Epithelial cell of proximal tubule (primary cell): Measurements from ENCODE around the gene RIMBP2. TPM values are rescaled to one million over a fixed set of nuclear protein-coding genes. Genes with fewer than 3 reads are reported as not detected.

ENCODE experiments used
- DNase-seq: peaks from one replicate; pipeline ENCODE4 v3.0.0-alpha.2; 2011; ENCODE audit warnings: low read depth
- H3K4me3 ChIP-seq: 2 replicates; pipeline ENCODE4 v1.5.1; 2011; ENCODE audit warnings: low read depth, mild to moderate bottlenecking, low read length
- total RNA-seq: library from RNA; depleted of rRNA; stranded (reverse); fragments of >200 nt; gene quantifications from 2 replicates; pipeline ENCODE4 v1.2.3, GENCODE V29; 2015
- TF ChIP-seq, protein P1 (sequence below): conservative IDR thresholded peaks from 2 replicates; pipeline ENCODE4 v1.5.1; 2012; ENCODE audit warnings: low read depth, mild to moderate bottlenecking, low read length

RIMBP2 gene
- total RNA-seq, 1 donor from 2014 or later = 0.98 TPM

DNA sequence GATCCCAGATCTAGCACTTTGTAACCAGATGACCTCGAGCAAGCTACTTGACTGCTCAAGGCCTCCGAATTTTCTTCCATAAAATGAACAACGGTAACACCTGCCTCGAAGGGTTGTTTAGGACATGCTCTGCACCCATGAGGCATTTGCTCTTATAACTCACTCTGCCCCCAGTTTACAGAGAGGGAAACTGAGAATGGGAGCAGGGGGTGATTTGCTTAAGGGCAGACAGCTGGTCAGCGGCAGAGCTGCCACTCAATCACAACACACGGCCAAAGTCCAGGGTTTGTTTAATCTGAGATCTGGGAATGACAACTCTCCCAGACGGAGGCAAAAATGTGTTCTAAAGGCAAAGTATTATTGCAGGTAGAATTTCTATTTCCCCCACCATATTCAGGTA lies 156.3 kb downstream of the RIMBP2 start:
- TF ChIP-seq, protein P1, sequence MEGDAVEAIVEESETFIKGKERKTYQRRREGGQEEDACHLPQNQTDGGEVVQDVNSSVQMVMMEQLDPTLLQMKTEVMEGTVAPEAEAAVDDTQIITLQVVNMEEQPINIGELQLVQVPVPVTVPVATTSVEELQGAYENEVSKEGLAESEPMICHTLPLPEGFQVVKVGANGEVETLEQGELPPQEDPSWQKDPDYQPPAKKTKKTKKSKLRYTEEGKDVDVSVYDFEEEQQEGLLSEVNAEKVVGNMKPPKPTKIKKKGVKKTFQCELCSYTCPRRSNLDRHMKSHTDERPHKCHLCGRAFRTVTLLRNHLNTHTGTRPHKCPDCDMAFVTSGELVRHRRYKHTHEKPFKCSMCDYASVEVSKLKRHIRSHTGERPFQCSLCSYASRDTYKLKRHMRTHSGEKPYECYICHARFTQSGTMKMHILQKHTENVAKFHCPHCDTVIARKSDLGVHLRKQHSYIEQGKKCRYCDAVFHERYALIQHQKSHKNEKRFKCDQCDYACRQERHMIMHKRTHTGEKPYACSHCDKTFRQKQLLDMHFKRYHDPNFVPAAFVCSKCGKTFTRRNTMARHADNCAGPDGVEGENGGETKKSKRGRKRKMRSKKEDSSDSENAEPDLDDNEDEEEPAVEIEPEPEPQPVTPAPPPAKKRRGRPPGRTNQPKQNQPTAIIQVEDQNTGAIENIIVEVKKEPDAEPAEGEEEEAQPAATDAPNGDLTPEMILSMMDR = no peak
- DNase-seq = no peak

DNA sequence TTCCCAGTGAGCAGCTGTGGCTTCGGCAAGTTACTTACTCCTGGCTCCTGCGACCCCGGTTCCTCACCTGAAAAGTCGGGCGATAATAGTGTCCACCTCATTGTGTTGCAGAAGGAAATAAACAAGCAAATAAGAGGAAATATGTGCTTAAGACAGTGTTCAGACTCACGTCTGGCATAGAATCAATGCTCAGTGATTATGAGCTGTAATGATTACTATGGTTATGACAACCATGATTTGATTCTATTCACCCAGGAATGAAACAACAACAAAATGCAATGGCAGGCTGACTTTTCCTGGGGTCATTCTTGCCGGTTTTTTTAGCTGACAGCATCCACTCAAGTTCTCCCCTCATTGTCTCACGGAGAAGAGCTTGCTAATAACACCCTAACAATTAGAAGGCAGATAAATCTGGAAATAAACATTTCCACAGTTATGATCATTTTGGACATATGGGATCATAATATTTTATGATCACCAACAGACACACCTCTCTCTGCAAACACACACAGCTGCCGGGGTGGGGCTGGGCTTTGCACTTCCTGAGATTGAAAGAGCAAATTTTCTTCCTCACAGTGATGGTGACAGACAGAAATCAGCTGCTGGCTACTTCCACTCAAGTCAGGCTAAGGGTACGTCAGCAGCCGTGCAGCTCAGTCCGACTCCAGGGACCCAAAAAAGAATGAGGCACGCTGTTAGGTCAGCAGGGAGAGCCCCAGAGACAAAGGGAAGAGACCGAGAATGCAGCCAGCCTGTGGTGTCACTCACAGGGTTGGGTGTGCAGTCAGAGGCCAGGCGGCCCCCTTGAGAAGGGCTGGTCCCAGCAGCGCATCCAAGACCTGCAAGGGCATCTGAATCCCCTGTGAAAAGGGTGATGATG lies 158.0 kb downstream of the RIMBP2 start:
- H3K4me3 ChIP-seq = no peak overlapping the region
- DNase-seq = no peak
- TF ChIP-seq, protein P1 = no peak

More for the DNA sequence above, 156.3 kb downstream of the RIMBP2 start:
- H3K4me3 ChIP-seq = no peak overlapping the region

DNA sequence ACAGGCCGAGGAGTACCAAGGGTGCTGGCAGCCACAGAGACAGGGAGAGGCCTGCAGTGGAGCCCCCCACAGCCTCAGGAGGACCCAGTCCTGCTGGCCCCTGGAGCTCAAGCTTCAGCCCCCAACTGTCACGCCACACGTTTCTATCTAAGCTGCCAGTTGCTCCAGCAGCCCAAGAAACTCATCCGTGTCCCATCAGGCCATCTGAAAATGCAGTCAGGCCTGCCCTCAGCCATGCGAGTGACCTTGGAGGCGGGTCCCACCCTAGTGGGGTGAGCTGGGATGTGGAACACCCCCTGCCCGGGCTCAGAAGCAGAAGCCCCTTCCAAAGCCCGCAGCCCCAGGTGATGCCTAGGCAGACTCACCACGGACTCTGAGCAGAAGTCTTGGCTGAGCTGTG lies 158.9 kb downstream of the RIMBP2 start:
- TF ChIP-seq, protein P1 = no peak
- no peak for DNase-seq
- H3K4me3 ChIP-seq = no peak overlapping the region

DNA sequence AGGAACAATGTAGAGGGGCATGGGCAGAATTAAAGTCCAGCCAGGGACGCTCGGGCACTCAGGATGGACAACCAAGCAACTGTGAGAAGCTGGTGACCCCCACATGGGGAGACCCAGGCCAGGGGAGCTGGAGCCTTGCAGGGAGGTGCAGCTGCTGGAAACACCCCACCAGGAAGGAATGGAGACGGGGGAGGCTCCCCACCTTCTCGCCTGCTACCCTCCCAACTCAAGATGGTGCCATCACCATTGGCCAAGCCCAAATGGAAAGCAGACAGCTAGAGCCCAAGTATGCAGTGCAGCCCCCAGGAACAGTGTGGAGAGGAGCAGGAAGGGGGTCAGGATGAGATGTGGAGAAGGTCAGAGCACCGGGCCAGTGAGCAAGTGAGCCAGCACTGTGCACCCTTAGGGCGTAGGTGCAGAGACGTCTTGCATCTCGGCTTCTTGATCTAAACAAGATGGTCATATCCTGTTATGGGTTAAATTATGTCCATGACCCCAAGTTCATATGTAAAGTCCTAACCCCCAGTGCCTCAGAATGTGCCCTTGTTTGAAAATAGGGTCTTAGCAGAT lies 159.5 kb downstream of the RIMBP2 start:
- DNase-seq = no peak
- TF ChIP-seq, protein P1 = no peak
- no peak overlapping the region for H3K4me3 ChIP-seq

DNA sequence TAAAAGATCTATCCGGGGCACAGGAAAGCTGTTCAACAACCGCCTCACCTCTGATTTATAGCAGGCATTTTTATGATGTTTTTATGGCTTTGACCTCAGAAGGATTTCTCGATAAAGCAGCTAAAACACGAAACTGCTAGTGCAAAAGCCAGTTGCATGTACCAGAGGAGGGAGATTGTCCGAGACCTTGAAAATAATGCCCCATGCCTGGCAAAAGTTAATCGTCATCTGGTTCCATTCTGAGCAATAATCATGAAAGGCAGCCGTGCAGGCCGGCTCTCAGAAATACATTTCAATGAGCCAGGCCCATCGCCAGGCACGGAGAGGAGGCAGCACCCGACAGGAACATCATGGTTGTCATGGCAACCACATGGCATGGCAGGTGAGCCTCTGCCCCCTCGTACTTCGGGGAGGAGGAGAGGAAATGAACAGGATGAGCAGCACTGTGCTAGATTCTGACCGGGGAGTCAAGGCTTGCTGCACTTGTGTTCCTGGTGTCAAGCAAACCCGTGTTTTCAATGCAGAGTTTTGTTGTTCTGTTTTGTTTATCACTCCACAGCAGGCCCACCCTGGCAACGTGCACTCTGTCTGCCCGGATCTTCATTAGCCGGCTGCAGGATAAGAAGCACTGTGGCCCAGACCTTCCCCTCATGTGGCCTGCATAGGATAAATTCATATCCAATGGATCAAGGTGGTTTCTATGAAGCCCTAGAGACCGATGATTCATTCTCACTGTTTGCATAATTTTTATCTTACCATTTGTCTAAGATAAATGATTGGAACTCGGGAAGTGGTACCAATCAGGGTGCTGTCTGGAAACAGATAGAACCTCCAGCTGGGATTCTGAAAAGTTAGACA lies 160.2 kb downstream of the RIMBP2 start:
- no peak overlapping the region for H3K4me3 ChIP-seq
- TF ChIP-seq, protein P1 = no peak
- DNase-seq = no peak

DNA sequence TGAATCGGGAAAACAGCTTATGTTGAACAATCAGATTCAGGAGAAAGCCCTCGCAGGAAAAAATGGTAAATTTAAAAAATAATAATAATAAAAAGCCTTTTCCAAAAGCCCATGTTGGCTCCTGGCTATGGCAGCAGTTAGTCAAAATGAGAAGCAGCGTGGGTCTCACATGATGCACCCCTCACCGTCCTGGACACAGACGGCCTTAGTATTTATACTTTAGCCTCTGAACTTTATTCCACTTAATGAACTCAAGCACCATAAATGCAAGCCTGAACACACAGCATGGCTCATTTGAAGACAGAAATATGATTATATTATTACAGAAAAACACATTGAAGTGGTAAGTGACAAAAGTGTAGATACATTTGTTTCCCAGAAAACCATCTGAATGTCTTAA lies 160.9 kb downstream of the RIMBP2 start:
- DNase-seq = no peak
- TF ChIP-seq, protein P1 = no peak
- no peak overlapping the region for H3K4me3 ChIP-seq
